Measurements from ENCODE around the gene IL23R. TPM values are rescaled to one million over a fixed set of nuclear protein-coding genes. Genes with fewer than 3 reads are reported as not detected.

The IL23R gene, protein sequence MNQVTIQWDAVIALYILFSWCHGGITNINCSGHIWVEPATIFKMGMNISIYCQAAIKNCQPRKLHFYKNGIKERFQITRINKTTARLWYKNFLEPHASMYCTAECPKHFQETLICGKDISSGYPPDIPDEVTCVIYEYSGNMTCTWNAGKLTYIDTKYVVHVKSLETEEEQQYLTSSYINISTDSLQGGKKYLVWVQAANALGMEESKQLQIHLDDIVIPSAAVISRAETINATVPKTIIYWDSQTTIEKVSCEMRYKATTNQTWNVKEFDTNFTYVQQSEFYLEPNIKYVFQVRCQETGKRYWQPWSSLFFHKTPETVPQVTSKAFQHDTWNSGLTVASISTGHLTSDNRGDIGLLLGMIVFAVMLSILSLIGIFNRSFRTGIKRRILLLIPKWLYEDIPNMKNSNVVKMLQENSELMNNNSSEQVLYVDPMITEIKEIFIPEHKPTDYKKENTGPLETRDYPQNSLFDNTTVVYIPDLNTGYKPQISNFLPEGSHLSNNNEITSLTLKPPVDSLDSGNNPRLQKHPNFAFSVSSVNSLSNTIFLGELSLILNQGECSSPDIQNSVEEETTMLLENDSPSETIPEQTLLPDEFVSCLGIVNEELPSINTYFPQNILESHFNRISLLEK
- not detected in 2 replicates for total RNA-seq
- not detected for total RNA-seq (2013)
- not detected in 2 replicates for polyA plus RNA-seq
- not detected in 2 replicates for polyA minus RNA-seq

DNA sequence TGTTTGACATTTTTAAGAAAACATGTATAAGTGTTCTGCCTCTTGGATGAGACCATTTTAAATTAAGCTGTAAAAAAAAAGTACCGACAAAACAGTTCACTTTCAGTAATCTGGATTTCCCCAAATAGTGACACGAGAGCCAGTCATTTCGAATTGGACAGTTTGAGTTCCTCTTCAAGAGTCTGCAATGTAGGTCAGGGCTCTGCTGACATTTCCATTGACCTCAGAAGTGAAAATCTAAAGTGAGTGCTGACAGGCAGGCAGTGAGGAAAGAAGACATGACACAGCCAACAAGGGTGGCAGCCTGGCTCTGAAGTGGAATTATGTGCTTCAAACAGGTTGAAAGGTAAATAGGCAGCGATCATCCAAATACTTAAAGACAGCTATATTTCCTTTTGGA, at the start of gene IL23R:
Gene IL23R (plus strand): TSS at position 259 of the 400 bp plus-strand sequence. CDS start 1,667 bp downstream, outside the sequence.
- intact Hi-C loops (cut with micrococcal nuclease), result no loop called here
- Histone ChIP-seq H3K9ac (ENCODE audit: low read length) (no peak within 1 kb of the TSS), H3K27me3 (replicated peaks in 1 of 4; ENCODE audit: control extremely low read depth in 1 of 4, control insufficient read depth in 3 of 4, insufficient read depth in 4 of 4, low read length in 3 of 4) (peaks cover 0 to 9% (median 0%) of the 10 kb centered on the region in 4 experiments), H3K27ac (ENCODE audit: low read length in 2 of 2) (no peak within 1 kb of the TSS), H4K20me1 (ENCODE audit: control insufficient read depth, insufficient read depth, low read length, poor library complexity, severe bottlenecking) (no peaks in the 10 kb centered on the region), H3K4me2 (replicated peaks; ENCODE audit: low read depth, low read length, poor library complexity, severe bottlenecking) (no peak within 1 kb of the TSS), H2AFZ (ENCODE audit: insufficient read depth, low read depth, low read length, poor library complexity, severe bottlenecking) (no peak within 1 kb of the TSS), H3K79me2 (ENCODE audit: control insufficient read depth, insufficient read depth, low read length) (no peaks in the 10 kb centered on the region), H3K4me1 (ENCODE audit: control insufficient read depth in 2 of 2, insufficient read depth in 2 of 2, low read length in 2 of 2) (no peaks in the 10 kb centered on the region), H3K4me3 (ENCODE audit: control extremely low read depth in 1 of 5, extremely low read depth in 1 of 5, insufficient read depth in 1 of 5, low read depth in 2 of 5, low read length in 4 of 5) (no peak within 1 kb of the TSS), H3K9me3 (ENCODE audit: control extremely low read depth in 1 of 3, control insufficient read depth in 2 of 3, insufficient read depth in 1 of 3, low read length in 2 of 3) (no peaks in the 10 kb centered on the region), H3K36me3 (replicated peaks in 1 of 2; ENCODE audit: control extremely low read depth in 1 of 2, control insufficient read depth in 1 of 2, extremely low read depth in 1 of 2, insufficient read depth in 2 of 2, low read length in 1 of 2) (no peaks in the 10 kb centered on the region)
- 83% methylated on average over 3 of the region's 4 CpGs for WGBS (ENCODE audit: insufficient coverage)
- Mint-ChIP-seq H3K4me1 (no peaks in the 10 kb centered on the region), H3K27me3 (peaks cover 8% of the 10 kb centered on the region), H3K27ac (no peak within 1 kb of the TSS), H3K4me3 (no peak within 1 kb of the TSS), H3K9me3 (ENCODE audit: insufficient read depth) (peaks cover 4% of the 10 kb centered on the region)
- DNase-seq (no peak), ATAC-seq (ENCODE audit: low read depth) (no peak)
- ChIA-PET POLR2A (no interaction called here), CTCF (no interaction called here)
- no peak for TF ChIP-seq EZH2 (IDR thresholded peaks at IDR 0.05; ENCODE audit: borderline replicate concordance, insufficient read depth, low read depth, low read length, poor library complexity, severe bottlenecking)
- TF ChIP-seq, protein P1, sequence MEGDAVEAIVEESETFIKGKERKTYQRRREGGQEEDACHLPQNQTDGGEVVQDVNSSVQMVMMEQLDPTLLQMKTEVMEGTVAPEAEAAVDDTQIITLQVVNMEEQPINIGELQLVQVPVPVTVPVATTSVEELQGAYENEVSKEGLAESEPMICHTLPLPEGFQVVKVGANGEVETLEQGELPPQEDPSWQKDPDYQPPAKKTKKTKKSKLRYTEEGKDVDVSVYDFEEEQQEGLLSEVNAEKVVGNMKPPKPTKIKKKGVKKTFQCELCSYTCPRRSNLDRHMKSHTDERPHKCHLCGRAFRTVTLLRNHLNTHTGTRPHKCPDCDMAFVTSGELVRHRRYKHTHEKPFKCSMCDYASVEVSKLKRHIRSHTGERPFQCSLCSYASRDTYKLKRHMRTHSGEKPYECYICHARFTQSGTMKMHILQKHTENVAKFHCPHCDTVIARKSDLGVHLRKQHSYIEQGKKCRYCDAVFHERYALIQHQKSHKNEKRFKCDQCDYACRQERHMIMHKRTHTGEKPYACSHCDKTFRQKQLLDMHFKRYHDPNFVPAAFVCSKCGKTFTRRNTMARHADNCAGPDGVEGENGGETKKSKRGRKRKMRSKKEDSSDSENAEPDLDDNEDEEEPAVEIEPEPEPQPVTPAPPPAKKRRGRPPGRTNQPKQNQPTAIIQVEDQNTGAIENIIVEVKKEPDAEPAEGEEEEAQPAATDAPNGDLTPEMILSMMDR (IDR thresholded peaks at IDR 0.05), result no peak

DNA sequence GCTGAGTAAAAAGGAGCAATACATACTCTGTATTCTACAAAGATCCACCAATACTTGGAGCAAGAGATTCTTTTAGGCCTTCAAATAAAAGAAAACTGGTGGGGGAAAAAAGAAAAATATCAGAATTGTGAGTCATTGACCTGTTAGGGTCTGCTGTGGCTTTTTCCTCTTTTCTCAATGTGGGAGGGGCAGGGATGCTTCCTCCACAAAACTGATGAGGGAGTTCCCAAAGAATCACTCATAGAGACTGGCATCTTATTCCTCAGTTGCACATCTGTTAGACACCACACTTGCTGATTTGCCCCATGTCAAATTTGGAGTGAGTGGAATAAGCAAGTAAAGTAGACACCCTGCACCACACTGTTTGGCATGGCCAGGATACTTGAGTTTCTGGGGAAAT, 48.1 kb upstream of the IL23R start:
- no peak overlapping the region for H2AFZ ChIP-seq (ENCODE audit: insufficient read depth, low read depth, low read length, poor library complexity, severe bottlenecking)
- TF ChIP-seq, protein P1 (IDR thresholded peaks at IDR 0.05), result no peak
- no peak for TF ChIP-seq EZH2 (IDR thresholded peaks at IDR 0.05; ENCODE audit: borderline replicate concordance, insufficient read depth, low read depth, low read length, poor library complexity, severe bottlenecking)
- Mint-ChIP-seq H3K4me1 (peaks cover 9% of the 10 kb centered on the region), H3K27ac (no peak overlapping the region), H3K9me3 (ENCODE audit: insufficient read depth) (no peaks in the 10 kb centered on the region), H3K27me3 (no peaks in the 10 kb centered on the region), H3K4me3 (no peak overlapping the region)
- H3K27me3 ChIP-seq (replicated peaks in 1 of 4; ENCODE audit: control extremely low read depth in 1 of 4, control insufficient read depth in 3 of 4, insufficient read depth in 4 of 4, low read length in 3 of 4), result no peaks in the 10 kb centered on the region
- peaks cover 3 to 11% (median 10%) of the 10 kb centered on the region in 3 donors for H3K9me3 ChIP-seq (ENCODE audit: control extremely low read depth in 1 of 3, control insufficient read depth in 2 of 3, insufficient read depth in 1 of 3, low read length in 2 of 3)
- no peaks in the 10 kb centered on the region for H3K79me2 ChIP-seq (ENCODE audit: control insufficient read depth, insufficient read depth, low read length)
- no peak overlapping the region for H3K4me3 ChIP-seq (ENCODE audit: control extremely low read depth in 1 of 5, extremely low read depth in 1 of 5, insufficient read depth in 1 of 5, low read depth in 2 of 5, low read length in 4 of 5)
- H3K36me3 ChIP-seq (replicated peaks in 1 of 2; ENCODE audit: control extremely low read depth in 1 of 2, control insufficient read depth in 1 of 2, extremely low read depth in 1 of 2, insufficient read depth in 2 of 2, low read length in 1 of 2), result no peaks in the 10 kb centered on the region
- DNase-seq (no peak), ATAC-seq (ENCODE audit: low read depth) (no peak)
- no peak overlapping the region for H3K27ac ChIP-seq (ENCODE audit: low read length in 2 of 2)
- no peak overlapping the region for H3K4me2 ChIP-seq (replicated peaks; ENCODE audit: low read depth, low read length, poor library complexity, severe bottlenecking)
- H3K4me1 ChIP-seq (ENCODE audit: control insufficient read depth in 2 of 2, insufficient read depth in 2 of 2, low read length in 2 of 2), result peaks cover 3 to 4% of the 10 kb centered on the region in 2 donors
- ChIA-PET CTCF (no interaction called here), POLR2A (no interaction called here)
- no peaks in the 10 kb centered on the region for H4K20me1 ChIP-seq (ENCODE audit: control insufficient read depth, insufficient read depth, low read length, poor library complexity, severe bottlenecking)
- H3K9ac ChIP-seq (ENCODE audit: low read length), result no peak overlapping the region
- intact Hi-C loops (cut with micrococcal nuclease), result loop anchor here (10.0 kb wide), 1 partner anchor 183 kb away; no protein-coding TSS in a partner anchor
